GM03348 (cell line): ENCODE measurements around the gene PDIA2.

Source experiments
- DNase-seq: peaks from one replicate; pipeline ENCODE4 v3.0.0; 2012; ENCODE audit warnings: low spot score

The PDIA2 gene

DNA sequence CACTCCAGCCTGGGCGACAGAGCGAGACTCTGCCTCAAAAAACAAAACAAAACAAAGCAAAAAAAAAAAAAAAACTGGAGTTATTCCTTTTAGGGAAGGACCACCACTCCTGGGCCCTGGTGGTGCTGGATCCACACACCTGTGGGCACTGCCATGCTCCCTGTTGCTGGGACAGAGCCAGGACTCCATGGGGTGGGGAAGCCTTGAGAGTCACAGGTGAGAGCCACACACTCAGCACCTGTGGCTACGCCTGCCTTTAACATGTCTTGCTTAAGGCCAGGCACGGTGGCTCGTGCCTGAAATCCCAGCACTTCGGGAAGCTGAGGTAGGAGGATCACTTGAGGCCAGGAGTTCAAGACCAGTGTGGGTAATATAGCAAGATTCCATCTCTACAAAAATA, 18.3 kb downstream of the PDIA2 start:
- no peak for DNase-seq

DNA sequence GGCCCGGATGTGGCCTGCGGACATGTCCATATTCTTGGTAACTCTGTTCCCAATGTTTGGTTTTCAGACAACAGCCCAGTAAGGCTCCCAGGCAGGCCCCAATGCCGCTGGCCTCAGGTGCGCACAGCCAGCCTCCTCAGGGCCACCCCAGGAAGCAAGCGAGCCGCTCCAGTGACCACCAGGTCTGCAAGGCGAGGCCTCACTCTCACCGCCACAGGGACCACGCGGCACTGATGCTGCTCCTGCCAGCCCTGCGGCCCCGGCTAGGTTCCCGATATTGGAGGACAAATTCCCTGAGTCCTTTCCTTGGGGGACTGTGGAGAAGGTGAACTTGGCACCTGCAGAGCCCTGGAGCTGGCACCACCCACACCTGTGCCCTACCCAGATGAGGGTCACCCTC, 19.0 kb downstream of the PDIA2 start:
- DNase-seq, result no peak

DNA sequence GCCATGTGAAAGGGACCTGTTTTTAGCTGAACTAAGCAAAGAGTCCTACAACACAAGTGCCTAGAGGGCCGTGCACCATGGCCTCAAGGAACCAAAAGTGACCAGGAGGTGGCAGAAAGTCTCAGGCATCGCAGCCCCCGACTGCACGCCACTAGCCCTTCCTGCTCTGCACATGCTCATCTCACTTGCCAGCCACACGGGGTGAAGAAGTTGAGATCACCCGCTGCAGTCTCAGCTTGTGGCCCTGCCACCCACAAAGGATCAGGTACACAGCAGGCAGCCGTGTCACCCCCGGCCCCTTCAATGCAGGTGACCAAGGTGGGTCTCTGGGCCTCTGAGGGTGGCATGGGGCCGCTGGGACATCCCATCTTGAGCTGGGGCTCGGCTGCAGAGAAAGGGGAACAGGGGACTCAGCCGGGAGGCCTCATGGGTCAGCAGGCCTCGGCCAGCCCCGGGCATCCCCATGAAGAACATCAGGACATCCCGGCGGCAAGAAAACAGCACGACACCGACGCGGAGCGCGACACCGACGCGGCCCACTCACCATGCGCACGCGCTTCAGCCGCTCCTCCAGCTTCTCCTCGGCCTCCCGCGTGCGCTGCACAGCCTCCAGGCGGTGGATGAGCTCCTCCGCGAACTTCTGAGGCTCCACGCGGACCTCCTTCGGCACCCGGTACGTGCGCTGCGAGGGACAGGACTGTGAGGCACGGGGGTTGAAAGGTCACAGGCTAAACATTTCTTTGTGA, 21.0 kb downstream of the PDIA2 start:
- no peak for DNase-seq

DNA sequence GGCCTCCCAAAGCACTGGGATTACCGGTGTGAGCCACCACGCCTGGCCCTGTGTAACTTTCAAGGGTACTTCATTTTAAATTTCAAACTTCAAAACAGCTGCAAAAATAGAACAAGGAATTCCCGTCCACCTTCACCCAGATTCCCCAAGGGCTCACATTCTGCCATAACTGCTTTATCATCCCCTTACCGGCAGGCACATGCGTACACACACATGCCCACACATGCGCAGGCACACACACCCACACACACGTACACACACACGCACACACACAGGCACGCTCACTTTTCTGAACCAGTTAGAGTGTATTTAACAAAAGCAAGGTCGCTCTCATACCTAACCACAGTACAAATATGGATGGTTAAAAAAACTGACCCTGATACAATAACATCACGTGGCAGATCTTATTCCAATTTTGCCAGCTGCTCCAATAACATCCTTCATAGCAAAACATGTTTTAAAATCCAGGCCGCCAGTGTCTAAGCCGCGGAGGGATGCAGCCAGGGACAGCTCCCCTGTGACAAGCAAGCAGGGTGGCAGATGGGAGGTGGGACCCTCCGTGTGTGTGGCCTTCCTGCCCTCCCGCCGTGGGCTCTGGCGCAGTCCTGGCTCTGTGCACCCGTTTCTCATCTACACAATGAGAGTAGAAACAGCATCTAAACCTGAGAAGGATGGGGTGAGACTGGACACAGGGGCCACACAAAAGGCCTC, 23.1 kb downstream of the PDIA2 start:
- no peak for DNase-seq

DNA sequence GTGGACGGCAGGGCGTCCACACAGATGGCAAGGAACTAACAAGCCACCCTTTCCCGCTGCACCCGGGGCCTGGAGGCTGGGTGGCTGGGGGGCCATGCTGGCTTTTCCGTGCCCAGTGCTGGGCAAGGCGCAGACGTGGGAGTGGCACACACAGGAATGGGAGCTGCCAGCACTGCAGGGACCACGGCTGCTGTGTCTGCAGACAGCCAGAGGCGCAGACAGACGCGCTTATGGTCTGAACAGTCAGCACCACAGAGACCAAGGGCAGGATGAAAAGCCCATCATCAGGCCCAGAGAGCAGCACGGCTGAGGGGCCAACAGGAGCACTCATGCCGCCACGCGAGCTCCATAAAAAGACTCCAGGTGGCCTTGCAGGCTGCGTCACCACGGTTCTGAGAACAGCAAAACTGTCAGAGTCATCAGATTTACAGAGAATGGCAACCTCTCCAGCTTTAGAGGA, 24.0 kb downstream of the PDIA2 start:
- no peak for DNase-seq

DNA sequence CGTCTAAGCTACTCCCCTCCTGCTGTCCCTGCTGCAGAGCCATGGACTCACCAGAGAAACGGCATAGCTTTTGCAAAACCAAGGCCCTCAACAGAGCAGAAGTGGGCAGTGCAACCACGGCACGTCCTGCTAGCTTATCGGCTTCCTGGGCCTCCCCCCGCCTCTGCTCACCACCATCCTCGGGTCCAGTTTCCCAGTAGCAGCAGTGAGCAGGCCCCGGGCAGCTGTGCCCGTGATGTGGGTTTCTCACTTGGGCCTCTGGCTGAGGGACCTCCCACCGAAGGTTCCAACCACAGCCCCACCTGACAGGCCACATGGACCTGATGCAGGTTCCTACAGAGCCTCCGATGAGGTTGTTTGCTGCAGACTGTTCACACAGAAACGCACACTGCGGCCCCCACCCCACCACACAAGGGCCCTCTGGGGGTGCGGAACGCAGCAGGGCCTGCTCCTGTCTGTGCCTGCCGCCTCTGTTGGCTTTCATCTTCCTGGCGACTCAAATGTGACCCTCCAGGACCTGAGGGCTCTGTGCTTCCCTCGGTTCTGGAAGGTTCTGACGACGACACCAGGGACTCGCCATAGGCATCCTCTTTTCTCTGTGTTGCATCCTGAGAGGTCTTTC, 24.8 kb downstream of the PDIA2 start:
- DNase-seq, result no peak

DNA sequence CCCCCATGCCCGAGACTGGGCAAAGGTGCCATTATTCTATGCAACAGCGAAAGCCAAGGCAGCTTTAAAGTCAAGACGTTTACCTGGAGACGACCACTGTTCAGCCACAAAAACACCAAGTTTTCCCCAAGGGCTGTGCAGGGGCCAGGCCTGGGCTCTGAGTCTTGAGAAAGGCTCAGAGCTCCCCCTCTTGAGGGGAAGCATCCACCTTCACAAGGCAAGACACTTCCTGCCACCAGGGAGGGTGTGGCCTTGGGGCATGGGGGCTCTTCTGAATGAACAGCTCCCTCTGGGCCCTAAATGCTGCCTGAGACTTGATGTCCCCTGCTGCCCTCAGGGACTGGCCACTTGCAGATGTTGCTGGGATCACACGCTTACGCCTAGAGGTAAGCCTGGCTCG, 26.5 kb downstream of the PDIA2 start:
- DNase-seq, result no peak

DNA sequence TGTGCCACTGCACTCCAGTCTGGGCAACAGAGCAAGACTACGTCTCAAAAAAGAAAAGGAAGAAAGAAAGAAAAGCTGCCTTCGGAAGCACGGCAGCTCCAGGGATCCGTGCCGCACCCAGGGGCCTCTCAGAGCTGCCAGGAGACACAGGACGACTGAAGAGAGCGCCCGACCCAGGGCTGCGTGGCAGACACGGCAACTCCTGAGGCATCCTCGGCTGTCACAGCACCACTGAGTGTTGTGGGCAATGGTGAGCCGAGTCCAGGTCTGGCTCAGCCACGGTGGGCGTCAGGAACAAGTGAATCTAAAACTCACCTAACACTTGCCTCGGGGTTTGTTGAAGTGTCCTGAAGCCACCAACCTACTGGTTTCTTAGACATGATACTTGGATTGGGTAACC, 28.8 kb downstream of the PDIA2 start:
- no peak for DNase-seq

DNA sequence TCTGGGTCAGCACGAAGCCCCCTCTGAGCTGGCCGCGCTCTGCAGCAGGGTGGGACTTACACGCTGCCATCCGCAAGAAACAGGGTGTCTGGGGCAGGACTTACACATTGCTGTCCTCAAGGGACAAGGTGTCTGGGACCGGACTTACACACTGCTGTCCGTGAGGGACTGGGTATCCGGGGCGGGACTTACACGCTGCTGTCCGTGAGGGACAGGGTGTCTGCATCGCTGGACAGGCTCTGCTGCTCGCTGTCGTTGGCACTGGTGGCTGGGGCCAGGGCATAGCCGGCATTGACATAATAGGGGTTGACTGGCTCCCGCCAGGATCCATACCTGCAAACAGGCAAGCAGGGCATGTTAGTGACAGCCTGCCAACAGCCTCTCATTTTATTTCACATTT, 31.4 kb downstream of the PDIA2 start:
- no peak for DNase-seq

DNA sequence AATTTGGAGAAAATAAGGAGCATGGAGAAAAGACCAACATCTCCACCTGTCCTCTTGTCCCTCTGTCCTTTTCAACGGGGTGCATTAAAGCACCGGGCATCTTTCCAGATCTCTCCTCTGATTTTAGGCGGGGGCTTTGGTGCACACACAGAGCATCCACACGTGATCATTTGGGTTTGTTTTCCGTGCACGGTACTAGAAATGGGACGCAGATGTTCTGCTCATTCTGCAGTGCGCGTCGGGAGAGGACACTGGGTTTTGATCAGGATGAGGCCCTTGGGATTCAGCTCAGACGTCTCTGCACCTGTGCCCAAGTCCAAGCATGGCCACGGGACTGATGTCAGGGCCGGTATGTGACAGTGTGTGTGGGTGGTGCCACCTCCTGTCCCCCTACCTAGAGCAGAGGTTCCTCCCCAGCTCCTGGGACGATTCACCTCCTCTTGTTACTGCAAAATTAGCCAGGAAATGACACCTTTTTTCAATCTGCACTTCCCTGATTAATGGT, 31.9 kb downstream of the PDIA2 start:
- no peak for DNase-seq

DNA sequence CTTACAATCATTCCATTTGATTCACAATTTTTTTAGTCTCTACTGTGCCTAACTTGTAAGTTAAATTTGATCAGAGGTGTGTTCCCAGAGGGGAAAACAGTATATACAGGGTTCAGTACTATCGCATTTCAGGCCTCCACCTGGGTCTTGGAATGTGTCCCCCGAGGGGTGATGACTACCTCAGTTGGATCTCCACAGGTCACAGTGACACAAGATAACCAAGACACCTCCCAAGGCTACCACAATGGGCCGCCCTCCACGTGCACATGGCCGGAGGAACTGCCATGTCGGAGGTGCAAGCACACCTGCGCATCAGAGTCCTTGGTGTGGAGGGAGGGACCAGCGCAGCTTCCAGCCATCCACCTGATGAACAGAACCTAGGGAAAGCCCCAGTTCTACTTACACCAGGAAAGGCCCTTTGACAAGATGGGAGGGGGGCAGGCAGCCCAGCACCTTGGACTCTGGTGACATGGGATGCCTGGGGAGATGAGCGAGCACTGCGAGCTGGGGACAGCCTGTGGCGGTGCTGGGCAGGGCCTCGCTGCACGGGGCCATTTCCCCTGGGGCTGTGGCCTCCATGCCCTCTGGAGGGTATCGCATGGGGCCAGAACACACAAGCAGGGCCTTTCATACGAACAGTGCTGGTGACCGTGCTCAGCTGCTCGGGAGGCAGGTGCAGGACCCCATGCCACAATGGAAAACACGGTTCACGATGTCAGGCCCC, 33.9 kb downstream of the PDIA2 start:
- DNase-seq, result no peak

DNA sequence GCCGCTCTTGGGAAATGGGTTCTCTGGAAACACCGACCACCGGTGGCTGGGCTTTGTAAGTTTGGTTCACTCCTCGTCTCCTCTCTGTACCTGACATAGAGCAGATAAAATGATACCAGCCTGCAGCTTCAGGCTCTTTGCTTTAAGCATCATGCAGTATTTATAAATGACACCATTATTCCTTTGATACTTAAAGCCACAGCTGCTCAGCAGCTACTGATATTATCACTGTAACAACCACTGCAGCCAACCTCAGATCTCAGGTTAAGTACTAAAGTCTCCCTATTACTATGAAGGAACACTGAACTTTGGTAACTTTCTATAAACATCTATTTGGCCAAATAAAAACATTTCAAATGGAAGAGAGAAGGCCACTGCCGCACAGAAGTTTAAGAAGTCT, 34.6 kb downstream of the PDIA2 start:
- DNase-seq, result no peak

DNA sequence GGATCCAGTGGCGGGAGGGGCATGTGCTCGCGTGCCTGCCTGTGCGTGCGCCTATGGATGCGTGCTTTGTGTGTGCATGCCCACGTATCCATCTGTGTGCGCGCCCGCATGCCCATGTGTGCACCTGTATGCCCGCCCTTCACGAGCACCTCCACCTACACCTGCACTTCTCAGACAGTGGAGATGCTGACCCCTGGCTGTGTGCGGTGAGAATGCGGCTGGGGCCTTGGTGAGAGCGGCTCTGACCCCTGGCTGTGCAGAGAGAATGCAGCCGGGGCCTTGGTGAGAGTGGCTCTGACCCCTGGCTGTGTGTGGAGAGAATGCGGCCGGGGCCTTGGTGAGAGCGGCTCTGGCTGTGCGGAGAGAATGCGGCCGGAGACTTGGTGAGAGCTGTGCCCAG, 35.7 kb downstream of the PDIA2 start:
- no peak for DNase-seq

DNA sequence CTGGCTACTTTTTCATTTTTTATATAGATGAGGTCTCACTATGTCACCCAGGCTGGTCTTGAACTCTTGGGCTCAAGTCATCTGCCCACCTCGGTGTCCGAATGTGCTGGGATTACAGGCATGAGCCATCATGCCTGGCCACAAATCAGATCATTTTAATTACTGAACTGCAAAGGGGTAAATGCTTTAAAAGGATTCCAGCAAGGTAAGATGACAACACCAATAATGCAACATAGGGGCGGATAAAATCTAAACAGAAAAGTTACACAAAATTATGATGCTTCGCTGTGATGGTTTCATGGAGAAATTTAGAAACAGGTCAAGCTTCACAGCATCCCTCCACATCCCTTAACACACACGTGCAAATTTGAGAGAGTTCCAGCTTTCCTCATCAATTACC, 37.2 kb downstream of the PDIA2 start:
- DNase-seq, result no peak

DNA sequence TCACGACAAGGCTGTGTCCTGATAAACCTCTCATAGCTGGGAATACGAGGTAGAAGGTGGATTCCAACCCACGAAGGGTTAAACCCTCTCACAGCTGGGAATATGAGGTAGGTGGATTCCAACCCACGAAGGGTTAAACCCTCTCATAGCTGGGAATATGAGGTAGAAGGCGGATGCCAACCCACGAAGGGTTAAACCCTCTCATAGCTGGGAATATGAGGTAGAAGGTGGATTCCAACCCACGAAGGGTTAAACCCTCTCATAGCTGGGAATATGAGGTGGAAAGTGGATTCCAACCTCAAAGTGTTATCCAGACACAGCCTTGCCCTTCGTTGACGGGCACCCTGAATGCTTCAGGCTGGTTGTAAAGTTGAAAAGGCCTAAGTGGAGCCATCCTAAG, 38.6 kb downstream of the PDIA2 start:
- no peak for DNase-seq

DNA sequence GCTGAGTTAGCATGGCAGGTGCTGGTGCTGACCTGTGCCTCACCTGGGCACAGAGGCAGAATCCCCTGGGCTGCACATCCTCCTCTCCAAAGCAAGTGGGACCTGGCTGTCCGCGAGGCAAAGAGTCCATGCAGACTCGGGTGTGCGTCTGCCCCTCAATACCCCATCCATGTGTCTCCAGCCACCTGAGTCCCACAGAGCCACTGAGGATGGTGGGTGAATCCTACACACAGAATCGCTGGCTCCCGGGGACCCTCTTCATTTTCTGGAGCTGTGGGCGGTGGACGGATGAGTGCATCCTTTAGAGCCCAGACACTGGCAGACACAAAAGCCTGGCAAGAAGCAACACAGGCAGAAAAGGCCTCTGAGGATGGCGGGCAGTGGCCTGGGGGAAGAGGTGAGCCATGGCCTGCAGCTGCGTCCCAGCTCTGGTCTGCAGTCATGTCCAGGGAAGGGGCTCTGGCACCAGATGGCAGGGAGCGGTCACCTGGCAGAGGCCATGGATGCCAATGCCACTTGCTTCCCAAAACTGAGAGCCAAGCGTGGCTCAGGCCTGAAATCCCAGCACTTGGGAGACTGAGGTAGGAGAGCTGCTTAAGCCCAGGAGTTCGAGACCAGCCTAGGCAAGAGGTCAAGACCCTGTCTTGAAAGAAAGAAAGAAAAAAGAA, 39.6 kb downstream of the PDIA2 start:
- DNase-seq, result no peak

DNA sequence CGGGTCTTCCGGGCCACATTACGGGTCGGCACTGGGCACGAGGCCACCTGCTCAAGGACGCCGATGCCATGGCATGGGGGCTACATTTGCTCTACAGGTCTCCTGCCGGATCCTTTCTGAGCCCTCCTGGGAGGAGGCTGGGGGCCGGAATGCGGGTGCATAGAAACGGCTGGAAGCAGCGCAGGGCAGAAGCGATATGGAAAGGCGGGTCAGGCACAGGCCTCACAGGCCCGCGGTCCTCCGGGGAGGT, 41.2 kb downstream of the PDIA2 start:
- DNase-seq, result no peak

DNA sequence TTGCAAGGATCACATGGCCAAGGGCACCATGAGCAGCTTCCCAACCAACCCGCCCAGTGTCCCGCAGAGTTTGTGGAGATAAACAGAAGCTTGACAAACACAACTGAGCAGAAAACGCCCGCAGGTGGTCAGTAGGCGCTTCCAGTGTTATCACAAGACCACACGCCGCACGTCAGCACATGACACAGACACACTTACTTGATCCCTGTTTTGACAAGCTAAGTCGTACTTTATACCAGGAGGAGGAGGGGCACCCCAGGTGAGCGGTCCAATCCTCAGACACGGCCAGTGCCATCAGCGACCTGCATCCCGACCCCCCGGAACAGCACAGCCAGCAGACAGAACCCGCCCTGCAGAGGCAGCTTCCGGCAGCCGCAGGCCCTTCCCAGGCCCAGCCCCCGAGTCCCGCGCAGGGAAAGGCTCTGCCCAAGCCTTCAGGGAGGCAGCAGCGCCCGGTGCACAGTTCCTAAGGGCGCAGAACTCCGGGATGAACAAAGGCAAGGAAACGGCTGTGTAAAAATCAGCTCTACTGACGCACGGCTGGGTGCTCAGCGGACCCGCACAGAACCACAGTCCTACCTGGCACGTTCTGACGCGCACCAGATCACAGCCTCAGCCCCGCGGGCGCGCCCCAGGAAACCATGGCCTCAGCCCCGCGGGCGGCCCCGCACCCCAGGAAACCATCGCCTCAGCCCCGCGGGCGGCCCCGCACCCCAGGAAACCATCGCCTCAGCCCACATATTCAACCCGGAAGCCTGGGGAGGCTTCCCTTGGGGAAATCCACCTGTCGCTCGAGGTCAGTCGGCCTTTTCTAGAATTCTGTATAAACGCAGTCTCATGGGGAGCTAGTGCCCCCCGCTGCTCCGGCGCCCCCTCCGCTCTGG, 41.7 kb downstream of the PDIA2 start:
- no peak for DNase-seq

DNA sequence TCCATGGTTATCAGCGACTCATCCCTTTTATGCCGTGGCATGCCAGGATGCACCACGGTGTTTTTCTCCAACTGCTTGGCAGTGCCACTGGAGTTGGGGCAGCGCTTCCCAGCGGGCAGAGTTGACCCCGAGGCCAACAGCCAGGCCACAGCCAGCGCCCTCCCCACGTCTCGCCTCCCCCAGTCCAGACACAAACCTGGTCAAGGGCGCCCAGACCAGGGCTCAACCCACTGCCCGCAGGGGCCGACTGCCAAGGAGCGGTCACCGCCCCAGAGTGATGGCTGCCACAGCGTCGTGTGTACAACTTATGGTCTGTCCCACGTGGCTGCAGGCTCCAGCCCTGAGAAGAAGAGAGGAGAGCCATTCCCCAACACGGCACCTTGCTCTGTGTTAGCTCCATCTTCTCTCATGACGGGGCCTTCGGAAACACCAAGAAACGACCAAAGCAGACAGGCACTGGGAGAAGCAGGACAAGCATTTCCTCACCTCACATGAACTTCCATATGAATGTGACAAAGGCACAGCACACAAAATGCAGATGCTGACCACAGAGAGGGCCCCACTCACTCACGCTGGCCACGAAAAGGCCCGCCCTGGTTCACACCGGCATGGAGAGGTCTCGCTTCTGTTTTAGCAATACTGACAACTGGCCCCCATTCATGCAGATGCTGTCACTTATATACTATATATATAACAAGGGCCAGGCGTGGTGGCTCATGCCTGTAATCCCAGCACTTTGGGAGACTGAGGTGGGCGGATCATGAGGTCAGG, 42.6 kb downstream of the PDIA2 start:
- no peak for DNase-seq

DNA sequence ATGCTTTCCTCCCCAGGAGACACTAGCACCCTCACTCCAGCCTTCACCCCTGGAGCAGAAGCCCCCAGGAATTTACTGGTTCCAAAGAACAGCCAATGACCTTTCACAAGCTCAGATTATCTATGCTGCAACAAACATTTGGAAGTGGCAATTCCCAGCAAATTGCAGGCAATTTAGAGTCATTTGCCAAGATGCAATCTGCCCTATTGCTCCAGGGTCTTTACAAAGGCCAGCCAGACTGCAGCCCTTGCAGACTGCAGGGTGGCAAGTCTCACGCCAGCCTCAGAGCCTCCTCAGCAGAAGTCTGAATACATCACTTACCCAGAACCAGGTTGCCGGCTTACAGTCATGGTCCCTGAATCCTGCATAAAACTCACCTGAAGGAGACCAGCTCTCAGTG, 47.8 kb downstream of the PDIA2 start:
- DNase-seq, result no peak
